ENCODE results near the gene SPATC1L.
A peak's percentile ranks its signal among the peaks of the same experiment; 100 is the strongest.
"Not testable (repeated sequence)": the region's sequence is repeated elsewhere in the genome, so short reads cannot be mapped to it uniquely, and the experiment has no call there.

SPATC1L gene

GRCh38 chr21:46141767-46142581 is 42.3 kb downstream of the SPATC1L start:
- WGBS (ENCODE audit: insufficient coverage), result 94% methylated on average over 39 of the region's 45 CpGs
- no peak overlapping the region for H3K27ac ChIP-seq (ENCODE audit: insufficient read depth in 1 of 2, low read depth in 1 of 2, low read length in 2 of 2, poor library complexity in 1 of 2, severe bottlenecking in 2 of 2)
- no peak for DNase-seq
- H3K36me3 ChIP-seq (ENCODE audit: control insufficient read depth in 4 of 4, insufficient read depth in 4 of 4, low read length in 3 of 4), result no peaks in the 10 kb centered on the region
- H3K27me3 ChIP-seq (replicated peaks in 2 of 5; ENCODE audit: control insufficient read depth in 4 of 5, insufficient read depth in 5 of 5, low read length in 4 of 5), result peaks cover 0 to 5% (median 0%) of the 10 kb centered on the region in 5 experiments
- H3K4me1 ChIP-seq (ENCODE audit: control extremely low read depth in 1 of 4, control insufficient read depth in 4 of 4, insufficient read depth in 4 of 4, low read length in 3 of 4), result peaks cover 0 to 7% (median 2%) of the 10 kb centered on the region in 4 experiments
- CTCF ChIA-PET, result interaction anchor here (0.6 to 4.7 kb wide), 5 partner anchors 11 to 171 kb away, joined by 3 to 38 read pairs (median 8); no protein-coding TSS in a partner anchor
- peaks cover 0 to 2% (median 0%) of the 10 kb centered on the region in 5 experiments for H3K9me3 ChIP-seq (ENCODE audit: control extremely low read depth in 1 of 5, control insufficient read depth in 4 of 5, insufficient read depth in 2 of 5, low read depth in 1 of 5, low read length in 4 of 5)
- POLR2A ChIA-PET, result interaction anchor here (0.8 kb wide), 1 partner anchor 76 kb away, joined by 3 read pairs; no protein-coding TSS in a partner anchor
- no peak overlapping the region for H3K4me3 ChIP-seq (ENCODE audit: control insufficient read depth in 1 of 7, extremely low read depth in 1 of 7, insufficient read depth in 4 of 7, low read depth in 2 of 7, low read length in 6 of 7)

DNA sequence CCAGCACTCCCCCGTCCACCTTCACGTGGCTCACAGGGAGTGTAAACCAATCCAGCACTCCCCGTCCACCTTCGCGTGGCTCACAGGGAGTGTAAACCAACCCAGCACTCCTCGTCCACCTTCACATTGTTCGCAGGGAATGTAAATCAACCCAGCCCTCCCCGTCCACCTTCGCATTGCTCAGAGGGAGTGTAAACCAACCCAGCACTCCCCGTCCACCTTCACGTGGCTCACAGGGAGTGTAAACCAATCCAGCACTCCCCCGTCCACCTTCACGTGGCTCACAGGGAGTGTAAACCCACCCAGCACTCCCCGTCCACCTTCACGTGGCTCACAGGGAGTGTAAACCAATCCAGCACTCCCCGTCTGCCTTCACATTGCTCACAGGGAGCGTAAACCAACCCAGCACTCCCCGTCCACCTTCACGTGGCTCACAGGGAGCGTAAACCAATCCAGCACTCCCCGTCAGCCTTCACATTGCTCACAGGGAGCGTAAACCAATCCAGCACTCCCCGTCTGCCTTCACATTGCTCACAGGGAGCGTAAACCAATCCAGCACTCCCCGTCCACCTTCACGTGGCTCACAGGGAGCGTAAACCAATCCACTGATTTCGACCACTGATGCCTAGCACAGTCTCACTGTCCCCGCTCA is 43.8 kb downstream of the SPATC1L start:
- POLR2A ChIA-PET; H3K4me1 ChIP-seq (ENCODE audit: control extremely low read depth in 1 of 4, control insufficient read depth in 4 of 4, insufficient read depth in 4 of 4, low read length in 3 of 4); H3K27ac ChIP-seq (ENCODE audit: insufficient read depth in 1 of 2, low read depth in 1 of 2, low read length in 2 of 2, poor library complexity in 1 of 2, severe bottlenecking in 2 of 2); H3K9me3 ChIP-seq (ENCODE audit: control extremely low read depth in 1 of 5, control insufficient read depth in 4 of 5, insufficient read depth in 2 of 5, low read depth in 1 of 5, low read length in 4 of 5); H3K27me3 ChIP-seq (replicated peaks in 2 of 5; ENCODE audit: control insufficient read depth in 4 of 5, insufficient read depth in 5 of 5, low read length in 4 of 5); H3K4me3 ChIP-seq (ENCODE audit: control insufficient read depth in 1 of 7, extremely low read depth in 1 of 7, insufficient read depth in 4 of 7, low read depth in 2 of 7, low read length in 6 of 7); CTCF ChIA-PET; H3K36me3 ChIP-seq (ENCODE audit: control insufficient read depth in 4 of 4, insufficient read depth in 4 of 4, low read length in 3 of 4): not testable (repeated sequence)
- WGBS (ENCODE audit: insufficient coverage), result 95% methylated on average over 28 of the region's 29 CpGs
- peak in 1 of 3 donors; percentile 20 for DNase-seq

DNA sequence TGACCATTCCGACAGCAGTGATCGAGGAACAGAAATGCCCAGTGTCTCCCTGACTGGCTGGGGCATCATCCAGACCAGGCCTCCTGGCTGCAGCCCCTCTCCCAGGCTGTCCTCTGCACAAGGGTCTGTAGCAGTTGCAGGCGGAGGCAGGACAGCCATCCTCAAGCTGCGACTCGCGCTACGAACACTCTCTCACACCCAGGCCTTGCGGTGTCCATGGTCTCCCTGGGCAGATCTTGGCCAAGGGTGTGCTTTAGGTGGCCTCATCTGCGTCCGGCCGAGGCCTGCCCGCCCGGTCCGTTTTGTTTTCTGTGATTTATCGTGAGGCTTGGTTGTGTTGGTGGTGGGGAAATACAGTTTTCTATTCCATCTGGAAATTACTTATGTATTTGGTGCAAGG is 44.6 kb downstream of the SPATC1L start:
- 83% methylated on average over 14 of the region's 15 CpGs for WGBS (ENCODE audit: insufficient coverage)
- Histone ChIP-seq H3K9me3 (ENCODE audit: control extremely low read depth in 1 of 5, control insufficient read depth in 4 of 5, insufficient read depth in 2 of 5, low read depth in 1 of 5, low read length in 4 of 5) (peaks cover 0 to 2% (median 0%) of the 10 kb centered on the region in 5 experiments), H3K4me3 (ENCODE audit: control insufficient read depth in 1 of 7, extremely low read depth in 1 of 7, insufficient read depth in 4 of 7, low read depth in 2 of 7, low read length in 6 of 7) (no peak overlapping the region), H3K36me3 (ENCODE audit: control insufficient read depth in 4 of 4, insufficient read depth in 4 of 4, low read length in 3 of 4) (no peaks in the 10 kb centered on the region), H3K4me1 (ENCODE audit: control extremely low read depth in 1 of 4, control insufficient read depth in 4 of 4, insufficient read depth in 4 of 4, low read length in 3 of 4) (peaks cover 0 to 7% (median 2%) of the 10 kb centered on the region in 4 experiments), H3K27ac (ENCODE audit: insufficient read depth in 1 of 2, low read depth in 1 of 2, low read length in 2 of 2, poor library complexity in 1 of 2, severe bottlenecking in 2 of 2) (no peak overlapping the region), H3K27me3 (replicated peaks in 2 of 5; ENCODE audit: control insufficient read depth in 4 of 5, insufficient read depth in 5 of 5, low read length in 4 of 5) (peaks cover 0 to 8% (median 0%) of the 10 kb centered on the region in 5 experiments)
- no peak for DNase-seq
- ChIA-PET CTCF (no interaction called here), POLR2A (interaction anchor here (0.6 kb wide), 1 partner anchor 21 kb away, joined by 3 read pairs; no protein-coding TSS in a partner anchor)

DNA sequence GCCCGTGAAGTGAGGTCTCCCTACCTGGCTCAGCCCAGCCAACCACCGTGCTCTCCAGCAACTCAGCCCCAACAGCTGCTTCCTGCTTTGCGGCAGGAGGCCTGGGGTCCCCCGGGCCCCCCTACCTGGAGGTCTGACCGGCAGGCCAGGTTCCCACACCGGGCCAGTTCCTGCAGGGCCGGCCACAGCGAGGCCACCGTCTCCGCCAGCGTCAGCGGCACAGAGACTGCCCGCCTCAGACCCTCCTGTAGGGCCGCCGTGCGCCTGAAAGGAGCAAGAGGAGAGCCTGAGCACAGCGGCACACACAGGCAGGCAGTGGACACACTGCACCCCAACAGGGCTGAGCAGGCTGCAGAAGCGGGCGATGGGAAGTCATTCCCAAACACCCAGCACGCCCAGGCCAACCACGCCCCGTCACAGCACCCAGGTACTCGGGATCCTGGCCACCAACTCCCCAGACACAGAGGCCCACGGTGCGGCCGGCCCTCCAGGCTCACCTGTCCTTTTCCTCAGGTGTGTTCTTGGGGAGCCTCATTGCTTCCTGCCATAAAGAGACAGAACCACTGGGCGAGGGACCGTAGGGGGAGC is 45.8 kb downstream of the SPATC1L start:
- peaks cover 0 to 8% (median 0%) of the 10 kb centered on the region in 5 experiments for H3K27me3 ChIP-seq (replicated peaks in 2 of 5; ENCODE audit: control insufficient read depth in 4 of 5, insufficient read depth in 5 of 5, low read length in 4 of 5)
- POLR2A ChIA-PET, result no interaction called here

GRCh38 chr21:46137908-46138307 is 46.4 kb downstream of the SPATC1L start:
- H3K4me3 ChIP-seq (ENCODE audit: control insufficient read depth in 1 of 7, extremely low read depth in 1 of 7, insufficient read depth in 4 of 7, low read depth in 2 of 7, low read length in 6 of 7), result no peak overlapping the region
- H3K27ac ChIP-seq (ENCODE audit: insufficient read depth in 1 of 2, low read depth in 1 of 2, low read length in 2 of 2, poor library complexity in 1 of 2, severe bottlenecking in 2 of 2), result no peak overlapping the region
- H3K36me3 ChIP-seq (ENCODE audit: control insufficient read depth in 4 of 4, insufficient read depth in 4 of 4, low read length in 3 of 4), result no peaks in the 10 kb centered on the region
- peaks cover 0 to 2% (median 0%) of the 10 kb centered on the region in 5 experiments for H3K9me3 ChIP-seq (ENCODE audit: control extremely low read depth in 1 of 5, control insufficient read depth in 4 of 5, insufficient read depth in 2 of 5, low read depth in 1 of 5, low read length in 4 of 5)
- no peaks in the 10 kb centered on the region for H3K4me1 ChIP-seq (ENCODE audit: control extremely low read depth in 1 of 4, control insufficient read depth in 4 of 4, insufficient read depth in 4 of 4, low read length in 3 of 4)
- H3K27me3 ChIP-seq (replicated peaks in 2 of 5; ENCODE audit: control insufficient read depth in 4 of 5, insufficient read depth in 5 of 5, low read length in 4 of 5), result peaks cover 0 to 8% (median 0%) of the 10 kb centered on the region in 5 experiments
- ChIA-PET CTCF (no interaction called here), POLR2A (no interaction called here)
- DNase-seq, result no peak
- 96% methylated on average over 4 of the region's 7 CpGs for WGBS (ENCODE audit: insufficient coverage)

More for the DNA sequence above, 45.8 kb downstream of the SPATC1L start:
- H3K9me3 ChIP-seq (ENCODE audit: control extremely low read depth in 1 of 5, control insufficient read depth in 4 of 5, insufficient read depth in 2 of 5, low read depth in 1 of 5, low read length in 4 of 5), result peaks cover 0 to 2% (median 0%) of the 10 kb centered on the region in 5 experiments
- no peaks in the 10 kb centered on the region for H3K36me3 ChIP-seq (ENCODE audit: control insufficient read depth in 4 of 4, insufficient read depth in 4 of 4, low read length in 3 of 4)
- no peak overlapping the region for H3K4me3 ChIP-seq (ENCODE audit: control insufficient read depth in 1 of 7, extremely low read depth in 1 of 7, insufficient read depth in 4 of 7, low read depth in 2 of 7, low read length in 6 of 7)
- 88% methylated on average over 24 of the region's 28 CpGs for WGBS (ENCODE audit: insufficient coverage)
- H3K4me1 ChIP-seq (ENCODE audit: control extremely low read depth in 1 of 4, control insufficient read depth in 4 of 4, insufficient read depth in 4 of 4, low read length in 3 of 4), result no peaks in the 10 kb centered on the region
- CTCF ChIA-PET, result no interaction called here
- H3K27ac ChIP-seq (ENCODE audit: insufficient read depth in 1 of 2, low read depth in 1 of 2, low read length in 2 of 2, poor library complexity in 1 of 2, severe bottlenecking in 2 of 2), result no peak overlapping the region
- no peak for DNase-seq

GRCh38 chr21:46136739-46137349 is 47.4 kb downstream of the SPATC1L start:
- peaks cover 0 to 8% (median 0%) of the 10 kb centered on the region in 5 experiments for H3K27me3 ChIP-seq (replicated peaks in 2 of 5; ENCODE audit: control insufficient read depth in 4 of 5, insufficient read depth in 5 of 5, low read length in 4 of 5)
- H3K4me1 ChIP-seq (ENCODE audit: control extremely low read depth in 1 of 4, control insufficient read depth in 4 of 4, insufficient read depth in 4 of 4, low read length in 3 of 4), result no peaks in the 10 kb centered on the region
- H3K36me3 ChIP-seq (ENCODE audit: control insufficient read depth in 4 of 4, insufficient read depth in 4 of 4, low read length in 3 of 4), result no peaks in the 10 kb centered on the region
- CTCF ChIA-PET, result no interaction called here
- no peak overlapping the region for H3K27ac ChIP-seq (ENCODE audit: insufficient read depth in 1 of 2, low read depth in 1 of 2, low read length in 2 of 2, poor library complexity in 1 of 2, severe bottlenecking in 2 of 2)
- POLR2A ChIA-PET, result no interaction called here
- 94% methylated on average over 21 of the region's 22 CpGs for WGBS (ENCODE audit: insufficient coverage)
- DNase-seq, result no peak
- no peak overlapping the region for H3K4me3 ChIP-seq (ENCODE audit: control insufficient read depth in 1 of 7, extremely low read depth in 1 of 7, insufficient read depth in 4 of 7, low read depth in 2 of 7, low read length in 6 of 7)
- H3K9me3 ChIP-seq (ENCODE audit: control extremely low read depth in 1 of 5, control insufficient read depth in 4 of 5, insufficient read depth in 2 of 5, low read depth in 1 of 5, low read length in 4 of 5), result no peaks in the 10 kb centered on the region
